ENCODE data around the gene RASAL3.
A peak's percentile ranks its signal among the peaks of the same experiment; 100 is the strongest.
"Not testable (repeated sequence)": the region's sequence is repeated elsewhere in the genome, so short reads cannot be mapped to it uniquely, and the experiment has no call there.

The RASAL3 gene

GRCh38 chr19:15473821-15474220 lies 9.5 kb upstream of the RASAL3 start:
- DNase-seq (ENCODE audit: low spot score) = not testable (repeated sequence)

- no peak for DNase-seq (ENCODE audit: low spot score)
These were observed 7.3 kb upstream of the RASAL3 start for GRCh38 chr19:15471639-15472101.

- DNase-seq (ENCODE audit: low spot score) = no peak
These were observed 5.4 kb upstream of the RASAL3 start for GRCh38 chr19:15469513-15470297.

- no peak for DNase-seq (ENCODE audit: low spot score)
These were observed 4.5 kb upstream of the RASAL3 start for GRCh38 chr19:15468675-15469512.

GRCh38 chr19:15467734-15468214 lies 3.4 kb upstream of the RASAL3 start:
- DNase-seq (ENCODE audit: low spot score) = no peak

- no peak for DNase-seq (ENCODE audit: low spot score)
These were observed 2.7 kb upstream of the RASAL3 start for GRCh38 chr19:15466851-15467733.

GRCh38 chr19:15463861-15464371 lies 428 bp downstream of the RASAL3 start:
- DNase-seq (ENCODE audit: low spot score) = no peak

- DNase-seq (ENCODE audit: low spot score) = no peak
These were observed 2.6 kb downstream of the RASAL3 start for GRCh38 chr19:15461694-15462093.

- no peak for DNase-seq (ENCODE audit: low spot score)
These were observed 6.5 kb downstream of the RASAL3 start for GRCh38 chr19:15457701-15458484.

- DNase-seq (ENCODE audit: low spot score) = no peak
These were observed 7.3 kb downstream of the RASAL3 start for GRCh38 chr19:15456871-15457700.

- DNase-seq (ENCODE audit: low spot score) = no peak
These were observed 7.9 kb downstream of the RASAL3 start for GRCh38 chr19:15456441-15456840.

- DNase-seq (ENCODE audit: low spot score) = no peak
These were observed 8.3 kb downstream of the RASAL3 start for GRCh38 chr19:15455996-15456395.

GRCh38 chr19:15453906-15454860 lies 10.2 kb downstream of the RASAL3 start:
- no peak for DNase-seq (ENCODE audit: low spot score)

- DNase-seq (ENCODE audit: low spot score) = no peak
These were observed 11.2 kb downstream of the RASAL3 start for GRCh38 chr19:15453091-15453578.

- DNase-seq (ENCODE audit: low spot score) = peak; percentile 62
These were observed 12.0 kb downstream of the RASAL3 start for GRCh38 chr19:15452111-15453047.

- DNase-seq (ENCODE audit: low spot score) = no peak
These were observed 13.8 kb downstream of the RASAL3 start for GRCh38 chr19:15450528-15450890.
